Adrenal gland (tissue), 5 donors: ENCODE measurements around the gene PACRG.

Source experiments
- POLR2A ChIP-seq, 2 donors: fragments of 450-650 bp; IDR thresholded peaks; one replicate each; pipeline ENCODE4 v1.6.1; 2017; ENCODE audit warnings: antibody characterized with exemption in 2 of 2, mild to moderate bottlenecking in 2 of 2, moderate library complexity in 1 of 2
- TF ChIP-seq, protein P1 (sequence below), 6 experiments: fragments of 450-650 bp in 4 of 6; fragments of 200-600 bp in 2 of 6; sonication (generic) in 1 of 6; IDR thresholded peaks; 1 replicate in 5 of 6; 2 replicates in 1 of 6; pipeline versions ENCODE4 v1.5.1 to v1.8.0; 2016 to 2021; ENCODE audit warnings: antibody characterized with exemption in 6 of 6, mild to moderate bottlenecking in 2 of 6, moderate library complexity in 1 of 6
- donor health status: DM: no; HTN: no; CAD: no.

DNA sequence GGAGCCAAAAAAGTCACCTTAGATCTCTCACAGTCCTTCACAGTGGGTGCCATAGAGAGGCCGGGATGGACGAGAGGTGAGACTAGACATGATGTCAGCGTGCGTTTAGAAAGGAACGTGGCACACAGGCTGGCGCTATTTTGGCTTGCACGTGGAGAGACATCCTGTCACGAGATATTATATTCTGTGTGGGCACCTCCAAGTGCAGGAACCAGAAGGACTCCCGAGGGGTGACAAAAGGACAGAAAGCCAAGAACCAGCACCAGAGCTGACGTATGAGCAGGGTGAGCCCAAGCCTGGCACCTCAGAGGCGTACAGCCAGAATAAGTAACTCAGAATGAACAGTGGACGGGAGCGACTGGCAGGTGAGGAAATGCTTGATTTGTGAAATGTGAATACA lies 636.9 kb downstream of the PACRG start:
- TF ChIP-seq POLR2A (IDR thresholded peaks at IDR 0.05), result no peak
- TF ChIP-seq, protein P1, sequence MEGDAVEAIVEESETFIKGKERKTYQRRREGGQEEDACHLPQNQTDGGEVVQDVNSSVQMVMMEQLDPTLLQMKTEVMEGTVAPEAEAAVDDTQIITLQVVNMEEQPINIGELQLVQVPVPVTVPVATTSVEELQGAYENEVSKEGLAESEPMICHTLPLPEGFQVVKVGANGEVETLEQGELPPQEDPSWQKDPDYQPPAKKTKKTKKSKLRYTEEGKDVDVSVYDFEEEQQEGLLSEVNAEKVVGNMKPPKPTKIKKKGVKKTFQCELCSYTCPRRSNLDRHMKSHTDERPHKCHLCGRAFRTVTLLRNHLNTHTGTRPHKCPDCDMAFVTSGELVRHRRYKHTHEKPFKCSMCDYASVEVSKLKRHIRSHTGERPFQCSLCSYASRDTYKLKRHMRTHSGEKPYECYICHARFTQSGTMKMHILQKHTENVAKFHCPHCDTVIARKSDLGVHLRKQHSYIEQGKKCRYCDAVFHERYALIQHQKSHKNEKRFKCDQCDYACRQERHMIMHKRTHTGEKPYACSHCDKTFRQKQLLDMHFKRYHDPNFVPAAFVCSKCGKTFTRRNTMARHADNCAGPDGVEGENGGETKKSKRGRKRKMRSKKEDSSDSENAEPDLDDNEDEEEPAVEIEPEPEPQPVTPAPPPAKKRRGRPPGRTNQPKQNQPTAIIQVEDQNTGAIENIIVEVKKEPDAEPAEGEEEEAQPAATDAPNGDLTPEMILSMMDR (IDR thresholded peaks at IDR 0.05), result no peak
